Activated CD4-positive, alpha-beta T cell treated with anti-CD3 and anti-CD28 coated beads, Interleukin-2, amount 10 ng/mL, durations not matched to agents 24 days and 14 days (primary cell): ENCODE results near the gene TMEM63A. TPM values are rescaled to one million over a fixed set of nuclear protein-coding genes. Genes with fewer than 3 reads are reported as not detected.
A peak's percentile ranks its signal among the peaks of the same experiment; 100 is the strongest.
"Not testable (repeated sequence)": the region's sequence is repeated elsewhere in the genome, so short reads cannot be mapped to it uniquely, and the experiment has no call there.

Source experiments
- DNase-seq: peaks from one replicate; pipeline ENCODE4 v3.0.0; 2022
- H3K27ac Mint-ChIP-seq: one replicate; pipeline ENCODE4 v1.8.0; 2022; ENCODE audit warnings: mild to moderate bottlenecking, mixed read lengths
- H3K27me3 Mint-ChIP-seq: one replicate; pipeline ENCODE4 v1.8.0; 2022; ENCODE audit warnings: mixed read lengths
- H3K36me3 Mint-ChIP-seq: one replicate; pipeline ENCODE4 v1.8.0; 2022; ENCODE audit warnings: low read depth, mild to moderate bottlenecking, mixed read lengths
- H3K4me1 Mint-ChIP-seq: one replicate; pipeline ENCODE4 v1.8.0; 2021; ENCODE audit warnings: mixed read lengths
- H3K4me3 Mint-ChIP-seq: one replicate; pipeline ENCODE4 v1.8.0; 2022; ENCODE audit warnings: mild to moderate bottlenecking, moderate library complexity, mixed read lengths
- H3K9me3 Mint-ChIP-seq: one replicate; pipeline ENCODE4 v1.8.0; 2021; ENCODE audit warnings: mixed read lengths
- intact Hi-C: fragments of 100-400 bp; cut with micrococcal nuclease; formaldehyde crosslinking; loops from one replicate; pipeline ENCODE4 v1.15.1; 2023
- total RNA-seq: library from RNA; stranded (reverse); gene quantifications from 2 replicates; pipeline ENCODE4 v1.2.3, GENCODE V29; 2022

TMEM63A gene
- total RNA-seq, 1 donor from 2014 or later, result 28.5 TPM

- no peak for DNase-seq
- Mint-ChIP-seq H3K9me3 (no peaks in the 10 kb centered on the region), H3K27me3 (no peaks in the 10 kb centered on the region), H3K36me3 (peaks cover 26% of the 10 kb centered on the region), H3K27ac (no peak overlapping the region), H3K4me3 (no peak overlapping the region), H3K4me1 (peaks cover 17% of the 10 kb centered on the region)
- intact Hi-C loops, result no loop called here
Measured at GRCh38 chr1:225846331-225847310, 35.6 kb downstream of the TMEM63A start.

GRCh38 chr1:225845571-225846259, 36.5 kb downstream of the TMEM63A start:
- Mint-ChIP-seq H3K4me3 (no peak overlapping the region), H3K9me3 (no peaks in the 10 kb centered on the region), H3K27me3 (no peaks in the 10 kb centered on the region), H3K27ac (no peak overlapping the region), H3K4me1 (peaks cover 17% of the 10 kb centered on the region), H3K36me3 (peaks cover 22% of the 10 kb centered on the region)
- intact Hi-C loops, result no loop called here
- peak; percentile 78 for DNase-seq

GRCh38 chr1:225845097-225845496, 37.1 kb downstream of the TMEM63A start:
- intact Hi-C loops, result no loop called here

GRCh38 chr1:225844236-225845061, 37.7 kb downstream of the TMEM63A start:
- H3K4me1 Mint-ChIP-seq, result peaks cover 11% of the 10 kb centered on the region
- no peak for DNase-seq
- H3K9me3 Mint-ChIP-seq, result no peaks in the 10 kb centered on the region
- H3K27ac Mint-ChIP-seq, result no peak overlapping the region
- intact Hi-C loops, result no loop called here
- peaks cover 19% of the 10 kb centered on the region for H3K36me3 Mint-ChIP-seq
- no peaks in the 10 kb centered on the region for H3K27me3 Mint-ChIP-seq
- H3K4me3 Mint-ChIP-seq, result no peak overlapping the region

More at GRCh38 chr1:225845097-225845496, 37.1 kb downstream of the TMEM63A start:
- Mint-ChIP-seq H3K4me3 (no peak overlapping the region), H3K9me3 (no peaks in the 10 kb centered on the region), H3K27me3 (no peaks in the 10 kb centered on the region), H3K27ac (no peak overlapping the region), H3K36me3 (peaks cover 22% of the 10 kb centered on the region), H3K4me1 (peaks cover 15% of the 10 kb centered on the region)
- DNase-seq, result no peak

- Mint-ChIP-seq H3K9me3 (no peaks in the 10 kb centered on the region), H3K27ac (no peak overlapping the region), H3K4me1 (peaks cover 6% of the 10 kb centered on the region), H3K4me3 (no peak overlapping the region), H3K36me3 (peaks cover 13% of the 10 kb centered on the region), H3K27me3 (no peaks in the 10 kb centered on the region)
- intact Hi-C loops, result no loop called here
- no peak for DNase-seq
Measured at GRCh38 chr1:225843426-225843795, 38.8 kb downstream of the TMEM63A start.

DNA sequence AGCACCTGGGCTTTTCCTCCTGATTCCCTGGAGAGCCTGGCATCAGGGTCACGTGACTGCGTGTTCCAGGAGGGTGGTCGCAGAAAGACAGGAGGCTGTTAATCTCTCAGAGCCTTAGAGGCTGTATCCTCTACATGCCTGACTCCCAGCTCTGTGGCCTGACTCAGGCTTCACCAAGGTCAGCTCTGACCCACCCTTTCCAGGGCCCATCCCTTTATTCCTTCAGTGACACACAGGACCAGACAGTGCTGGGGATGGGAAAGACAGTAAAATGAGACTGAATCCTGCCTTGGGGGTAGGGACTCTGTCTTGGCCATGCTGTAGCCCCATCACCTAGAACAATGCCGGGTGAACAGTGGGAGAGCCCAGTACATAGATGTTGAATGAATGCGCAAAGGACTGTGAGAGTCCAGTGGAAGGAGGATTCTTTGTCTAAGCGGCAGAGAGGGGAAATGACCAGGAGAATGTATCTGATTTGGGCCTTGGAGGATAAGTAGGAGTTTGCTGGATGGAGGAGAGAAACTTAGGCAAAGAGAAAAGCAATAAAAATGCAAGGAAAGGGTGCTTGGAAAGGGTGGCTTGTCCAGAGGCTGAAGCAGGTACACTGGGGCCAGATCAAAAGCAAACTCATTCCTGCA, 39.3 kb downstream of the TMEM63A start:
- no peak for DNase-seq
- intact Hi-C loops, result no loop called here
- H3K36me3 Mint-ChIP-seq, result peaks cover 9% of the 10 kb centered on the region
- no peaks in the 10 kb centered on the region for H3K27me3 Mint-ChIP-seq
- no peak overlapping the region for H3K27ac Mint-ChIP-seq
- H3K4me3 Mint-ChIP-seq, result no peak overlapping the region
- no peaks in the 10 kb centered on the region for H3K9me3 Mint-ChIP-seq
- H3K4me1 Mint-ChIP-seq, result peaks cover 2% of the 10 kb centered on the region

GRCh38 chr1:225842074-225842473, 40.1 kb downstream of the TMEM63A start:
- Mint-ChIP-seq H3K27ac (no peak overlapping the region), H3K36me3 (peaks cover 7% of the 10 kb centered on the region), H3K4me1 (peaks cover 2% of the 10 kb centered on the region), H3K9me3 (no peaks in the 10 kb centered on the region), H3K27me3 (no peaks in the 10 kb centered on the region), H3K4me3 (no peak overlapping the region)
- intact Hi-C loops, result no loop called here
- DNase-seq, result no peak

DNA sequence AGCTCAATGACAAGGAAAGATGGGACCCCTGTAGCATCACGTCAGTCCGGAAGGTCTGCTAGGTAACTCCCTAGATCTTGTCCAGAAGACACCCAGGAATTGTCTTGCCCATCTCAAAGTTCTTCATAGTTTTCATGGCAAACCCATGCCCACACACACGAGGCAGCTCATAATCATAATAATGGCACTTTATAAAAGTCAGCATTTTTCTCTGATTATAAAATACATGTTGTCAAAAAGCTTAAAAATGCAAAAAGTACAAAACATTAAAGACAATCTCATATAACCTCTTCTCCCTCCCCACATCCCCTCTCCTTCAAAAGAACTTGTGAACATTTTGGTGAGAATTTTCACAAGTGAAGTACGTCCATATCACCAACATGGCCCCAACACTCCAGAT, 41.5 kb downstream of the TMEM63A start:
- H3K27me3 Mint-ChIP-seq, result no peaks in the 10 kb centered on the region
- no peak overlapping the region for H3K27ac Mint-ChIP-seq
- intact Hi-C loops, result no loop called here
- no peaks in the 10 kb centered on the region for H3K36me3 Mint-ChIP-seq
- H3K4me1 Mint-ChIP-seq, result peaks cover 2% of the 10 kb centered on the region
- H3K9me3 Mint-ChIP-seq, result no peaks in the 10 kb centered on the region
- no peak overlapping the region for H3K4me3 Mint-ChIP-seq
- DNase-seq, result no peak

- H3K4me3 Mint-ChIP-seq, result no peak overlapping the region
- no peaks in the 10 kb centered on the region for H3K27me3 Mint-ChIP-seq
- H3K9me3 Mint-ChIP-seq, result no peaks in the 10 kb centered on the region
- H3K36me3 Mint-ChIP-seq, result no peaks in the 10 kb centered on the region
- H3K27ac Mint-ChIP-seq, result no peak overlapping the region
- no peak for DNase-seq
- intact Hi-C loops, result no loop called here
- H3K4me1 Mint-ChIP-seq, result peaks cover 2% of the 10 kb centered on the region
Measured at GRCh38 chr1:225840223-225840610, 42.0 kb downstream of the TMEM63A start.

DNA sequence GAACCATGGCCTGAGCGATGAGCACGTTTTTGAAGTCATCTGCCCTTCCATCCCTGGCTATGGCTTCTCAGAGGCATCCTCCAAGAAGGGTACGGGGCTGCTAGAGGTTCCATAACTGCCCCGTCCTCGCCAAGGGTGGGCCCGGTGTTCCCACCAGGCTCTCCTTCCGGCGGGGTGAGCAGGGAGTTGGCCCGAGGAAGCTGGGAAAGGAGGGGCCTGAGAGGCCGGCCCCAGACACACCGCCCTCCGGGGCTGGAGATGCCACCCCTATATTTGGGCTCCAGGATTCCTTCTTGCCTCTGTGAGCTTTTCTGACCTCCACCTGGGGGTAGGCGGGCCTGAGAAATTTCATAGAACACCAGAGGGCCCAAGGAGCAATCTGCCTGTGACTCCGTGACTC, 43.4 kb downstream of the TMEM63A start:
- H3K4me3 Mint-ChIP-seq, result no peak overlapping the region
- no peaks in the 10 kb centered on the region for H3K9me3 Mint-ChIP-seq
- no peaks in the 10 kb centered on the region for H3K36me3 Mint-ChIP-seq
- no peak for DNase-seq
- H3K27ac Mint-ChIP-seq, result no peak overlapping the region
- H3K4me1 Mint-ChIP-seq, result peaks cover 2% of the 10 kb centered on the region
- H3K27me3 Mint-ChIP-seq, result no peaks in the 10 kb centered on the region
- intact Hi-C loops, result no loop called here

- DNase-seq, H3K4me3 Mint-ChIP-seq, intact Hi-C loops: not testable (repeated sequence)
Measured at GRCh38 chr1:225836296-225836695, 45.9 kb downstream of the TMEM63A start.

DNA sequence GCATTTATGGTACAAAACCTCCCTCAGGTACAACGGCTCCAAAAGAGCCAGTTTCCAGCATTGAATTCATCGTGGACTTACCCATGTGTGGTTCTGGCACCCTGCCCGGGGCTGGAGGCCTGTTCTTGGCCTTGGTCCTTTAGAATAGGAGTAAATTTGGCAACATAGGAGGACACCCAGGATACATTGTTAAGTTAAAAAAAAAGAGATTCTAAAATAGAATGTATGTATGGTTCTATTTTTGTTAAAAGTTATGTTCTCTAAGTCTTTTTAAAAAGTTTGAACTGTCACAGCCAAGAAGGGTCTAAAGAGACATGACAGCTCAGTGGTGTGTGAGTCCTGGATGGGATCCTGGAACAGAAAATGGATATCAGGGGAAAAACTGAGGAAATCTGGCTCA, 46.3 kb downstream of the TMEM63A start:
- Mint-ChIP-seq H3K9me3 (no peaks in the 10 kb centered on the region), H3K27ac (no peak overlapping the region), H3K4me3 (no peak overlapping the region), H3K4me1 (no peaks in the 10 kb centered on the region), H3K36me3 (no peaks in the 10 kb centered on the region), H3K27me3 (no peaks in the 10 kb centered on the region)
- intact Hi-C loops, result no loop called here
- DNase-seq, result no peak

More at GRCh38 chr1:225836296-225836695, 45.9 kb downstream of the TMEM63A start:
- H3K27ac Mint-ChIP-seq, H3K9me3 Mint-ChIP-seq, H3K4me1 Mint-ChIP-seq, H3K27me3 Mint-ChIP-seq, H3K36me3 Mint-ChIP-seq: not testable (repeated sequence)
